HPDE6-E6E7 (cell line): ENCODE results near the gene RBAK.
"Not testable (repeated sequence)": the region's sequence is repeated elsewhere in the genome, so short reads cannot be mapped to it uniquely, and the experiment has no call there.

Source experiments
- DNase-seq: peaks from one replicate; pipeline ENCODE4 v3.0.0; 2011; ENCODE audit warnings: missing footprints; ENCODE audit errors: extremely low spot score

RBAK gene

DNA sequence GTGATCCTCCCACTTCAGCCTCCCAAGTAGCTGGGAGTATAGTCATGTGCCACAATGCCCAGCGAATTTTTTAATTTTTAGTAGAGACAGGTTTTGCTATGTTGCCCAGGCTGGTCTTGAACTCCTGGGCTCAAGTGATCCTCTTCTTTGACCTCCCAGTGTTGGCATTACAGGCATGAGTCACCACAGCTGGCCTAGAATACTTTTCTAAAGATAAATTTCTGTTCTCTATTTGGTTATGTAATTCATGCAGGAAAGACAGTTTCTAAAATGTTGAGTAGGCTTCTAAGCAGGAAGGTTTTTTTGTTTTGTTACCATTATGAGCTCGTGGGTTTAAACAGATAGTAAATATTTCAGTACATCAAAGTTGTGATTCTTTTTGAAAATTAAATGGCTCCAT is 5.0 kb downstream of the RBAK start:
- DNase-seq: no peak

GRCh38 chr7:5051731-5052130 is 6.1 kb downstream of the RBAK start:
- not testable (repeated sequence) for DNase-seq

DNA sequence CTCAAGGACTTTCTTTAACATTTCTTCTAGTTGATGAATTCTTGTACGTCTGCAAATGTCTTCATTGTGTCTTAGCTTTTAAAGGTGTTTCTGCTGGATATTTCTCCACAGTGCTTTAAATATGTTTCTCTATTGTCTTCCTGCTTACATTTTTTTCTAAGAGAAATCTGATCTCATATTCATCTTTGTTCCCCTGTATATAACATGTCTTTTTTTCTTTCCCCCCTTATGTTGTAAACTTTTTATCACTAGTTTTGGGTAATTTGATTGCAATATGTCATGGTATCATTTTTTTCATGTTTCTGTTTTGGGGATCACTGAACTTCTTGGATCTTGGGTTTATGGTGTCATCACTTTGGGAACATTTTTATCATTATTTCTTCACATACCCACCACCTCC is 7.5 kb downstream of the RBAK start:
- DNase-seq: no peak

DNA sequence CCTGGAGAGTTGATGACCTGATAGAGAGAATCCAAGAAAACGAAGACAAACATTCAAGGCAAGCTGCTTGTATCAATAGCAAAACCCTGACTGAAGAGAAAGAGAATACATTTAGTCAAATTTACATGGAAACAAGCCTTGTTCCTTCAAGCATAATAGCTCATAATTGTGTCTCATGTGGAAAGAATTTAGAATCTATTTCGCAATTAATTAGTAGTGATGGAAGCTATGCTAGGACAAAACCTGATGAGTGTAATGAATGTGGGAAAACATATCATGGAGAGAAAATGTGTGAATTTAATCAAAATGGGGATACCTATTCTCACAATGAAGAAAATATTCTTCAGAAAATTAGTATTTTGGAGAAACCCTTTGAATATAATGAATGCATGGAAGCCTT is 18.0 kb downstream of the RBAK start:
- DNase-seq: no peak

GRCh38 chr7:5064391-5065106 is 18.9 kb downstream of the RBAK start:
- DNase-seq: no peak

GRCh38 chr7:5065107-5065407 is 19.4 kb downstream of the RBAK start:
- DNase-seq: no peak

DNA sequence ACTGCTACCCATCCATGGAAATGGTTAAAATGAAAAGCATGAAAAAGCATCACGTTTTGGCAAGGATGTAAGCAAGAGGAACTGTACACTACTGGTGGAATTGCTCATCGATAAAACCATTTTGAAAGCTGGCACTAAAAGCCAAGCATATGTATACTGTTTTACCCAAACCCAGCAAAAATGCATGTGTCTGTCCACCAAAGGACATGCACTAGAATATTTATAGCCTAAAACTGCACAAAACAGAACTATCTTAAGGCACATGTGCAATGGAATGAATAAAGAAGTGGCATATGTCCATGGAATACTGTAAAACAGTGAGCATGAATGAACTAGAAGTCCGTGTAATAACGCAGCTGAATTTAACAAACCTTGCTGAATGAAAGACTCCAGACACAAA is 22.9 kb downstream of the RBAK start:
- DNase-seq: no peak

- DNase-seq: no peak
Measured at GRCh38 chr7:5070206-5070605, 24.5 kb downstream of the RBAK start.

- DNase-seq: not testable (repeated sequence)
Measured at GRCh38 chr7:5075187-5075586, 29.5 kb downstream of the RBAK start.

DNA sequence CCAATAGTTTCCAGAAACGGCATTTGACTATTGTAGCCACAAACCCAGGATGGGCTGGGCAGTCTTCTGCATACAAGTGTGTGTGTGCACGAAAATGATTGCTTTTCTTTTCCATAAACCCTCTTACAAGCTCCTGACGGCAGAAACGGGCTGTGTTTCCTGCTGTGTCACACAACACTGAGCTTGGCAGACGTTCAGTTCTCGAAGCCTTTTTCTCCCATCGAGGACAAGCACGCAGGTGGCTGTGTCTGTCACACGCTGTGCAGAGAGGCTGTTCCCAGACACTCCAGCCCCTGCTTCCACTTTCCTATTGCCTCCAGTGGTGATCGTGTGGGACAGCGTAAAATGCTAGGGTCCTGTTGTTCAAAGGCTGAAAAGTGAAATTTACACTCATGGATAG is 32.1 kb downstream of the RBAK start:
- no peak for DNase-seq

GRCh38 chr7:5082806-5083205 is 37.1 kb downstream of the RBAK start:
- no peak for DNase-seq

- DNase-seq: no peak
Measured at GRCh38 chr7:5083311-5083711, 37.7 kb downstream of the RBAK start.

DNA sequence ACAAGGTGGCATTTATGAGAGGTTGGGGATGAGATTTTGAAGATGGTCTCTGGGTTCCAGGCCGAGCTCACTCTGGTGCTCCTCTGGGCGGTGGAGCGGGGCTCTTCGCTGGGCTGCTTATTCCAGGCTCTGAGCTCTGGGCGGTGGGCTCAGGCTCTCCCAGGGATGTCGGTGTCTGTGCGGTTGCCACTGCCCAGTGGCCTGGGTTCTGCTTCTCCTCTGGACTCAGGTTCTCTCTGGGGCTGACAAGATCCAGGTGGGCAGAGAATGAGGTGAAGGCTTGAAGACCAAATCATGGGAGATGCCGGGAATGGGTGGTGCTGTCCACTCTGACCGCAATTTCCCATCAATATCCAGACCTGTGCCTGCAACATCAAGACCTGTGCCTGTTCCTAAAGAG is 40.6 kb downstream of the RBAK start:
- no peak for DNase-seq

DNA sequence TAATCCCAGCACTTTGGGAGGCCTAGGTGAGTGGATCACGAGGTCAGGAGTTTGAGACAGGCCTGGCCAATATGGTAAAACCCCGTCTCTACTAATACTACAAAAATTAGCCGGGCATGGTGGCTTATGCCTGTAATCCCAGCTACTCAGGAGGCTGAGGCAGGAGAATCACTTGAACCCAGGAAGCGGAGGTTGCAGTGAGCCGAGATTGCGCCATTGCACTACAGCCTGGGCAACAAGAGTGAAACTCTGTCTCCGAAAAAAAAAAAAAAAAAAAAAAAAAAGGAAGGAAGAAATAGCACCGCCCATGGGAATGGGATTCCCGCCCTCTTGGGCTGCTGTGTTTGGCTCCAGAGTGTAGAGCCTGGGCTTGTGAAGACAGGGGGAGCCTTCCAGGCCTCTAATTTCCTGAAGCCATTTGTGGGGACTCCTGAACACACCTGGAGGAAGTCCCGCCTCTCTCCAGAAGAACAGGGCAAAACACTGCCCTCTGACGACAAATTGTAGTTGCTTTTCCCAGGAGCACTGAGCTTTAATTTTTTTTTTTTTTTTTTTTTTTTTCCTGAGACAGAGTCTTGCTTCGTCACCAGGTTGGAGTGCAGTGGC is 42.7 kb downstream of the RBAK start:
- DNase-seq: not testable (repeated sequence)

DNA sequence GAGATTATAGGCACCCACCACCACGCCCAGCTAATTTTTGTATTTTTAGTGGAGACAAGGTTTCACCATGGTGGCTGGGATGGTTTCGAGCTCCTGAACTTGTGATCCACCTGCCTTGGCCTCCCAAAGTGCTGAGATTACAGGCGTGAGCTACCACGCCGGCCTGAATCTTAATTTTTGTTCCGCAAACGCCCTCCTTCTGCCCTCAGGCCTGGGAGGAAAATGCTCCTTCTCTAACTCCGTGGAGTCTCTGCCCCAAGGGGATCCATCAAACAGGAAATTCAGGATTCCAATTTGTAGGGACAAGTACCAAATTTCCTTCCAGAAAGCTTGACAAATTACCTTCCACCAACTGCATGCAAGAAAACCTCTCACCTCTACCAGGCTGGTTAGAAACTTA is 43.2 kb downstream of the RBAK start:
- no peak for DNase-seq

- DNase-seq: no peak
Measured at GRCh38 chr7:5093948-5094347, 48.3 kb downstream of the RBAK start.

- no peak for DNase-seq
Measured at GRCh38 chr7:5094641-5095040, 49.0 kb downstream of the RBAK start.

DNA sequence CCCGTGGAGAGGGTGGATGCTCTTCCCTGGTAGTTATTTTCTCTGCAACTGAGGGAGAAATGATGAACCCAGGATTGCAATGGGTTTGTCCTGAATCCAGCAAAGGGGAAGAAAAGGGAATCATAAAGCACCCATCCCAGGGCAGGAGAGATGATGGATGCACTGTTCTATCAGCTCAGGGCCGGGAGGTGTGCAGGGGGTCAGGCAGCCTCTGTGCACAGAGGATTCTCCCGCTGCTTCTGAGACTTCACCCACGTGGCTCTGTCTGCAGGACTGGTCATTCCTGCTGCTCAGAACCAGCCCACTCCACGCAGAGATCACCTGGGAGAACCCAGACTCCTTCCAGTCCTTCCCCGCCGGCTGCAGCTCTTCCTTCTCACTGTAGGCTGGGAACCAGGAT is 70.7 kb downstream of the RBAK start:
- no peak for DNase-seq

- no peak for DNase-seq
Measured at GRCh38 chr7:5117095-5117970, 71.7 kb downstream of the RBAK start.
